Measurements from ENCODE around the gene SEC23A.
"Not testable (repeated sequence)": the region's sequence is repeated elsewhere in the genome, so short reads cannot be mapped to it uniquely, and the experiment has no call there.

SEC23A gene

GRCh38 chr14:39145266-39145966 is 42.4 kb upstream of the SEC23A start (continued):
- TF ChIP-seq ZNF645 (tag by site-specific recombination; IDR thresholded peaks at IDR 0.05) (no peak), ZBTB44 (tag by site-specific recombination; IDR thresholded peaks at IDR 0.05) (no peak)

- H3K4me3 ChIP-seq (ENCODE audit: low read depth, low read length); H3K4me1 ChIP-seq (ENCODE audit: control insufficient read depth, insufficient read depth, low read length); H3K27ac ChIP-seq (ENCODE audit: extremely low read depth, low read depth, low read length); CTCF ChIA-PET; POLR2A ChIA-PET; H3K9me3 ChIP-seq (ENCODE audit: control insufficient read depth, insufficient read depth, low read depth, low read length): not testable (repeated sequence)
- peaks cover 16 to 34% of the 10 kb centered on the region in 2 experiments; a peak in 2 of 3 replicates for H3K36me3 ChIP-seq (ENCODE audit: control insufficient read depth in 2 of 2, insufficient read depth in 1 of 2, low read length in 2 of 2)
Observed at GRCh38 chr14:39143226-39143625, 40.2 kb upstream of the SEC23A start.

- H3K4me3 ChIP-seq (ENCODE audit: low read depth, low read length); POLR2A ChIA-PET; H3K27ac ChIP-seq (ENCODE audit: extremely low read depth, low read depth, low read length); H3K4me1 ChIP-seq (ENCODE audit: control insufficient read depth, insufficient read depth, low read length); H3K9me3 ChIP-seq (ENCODE audit: control insufficient read depth, insufficient read depth, low read depth, low read length); CTCF ChIA-PET: not testable (repeated sequence)
- TF ChIP-seq SETDB1 (IDR thresholded peaks at IDR 0.05; ENCODE audit: insufficient read length, low read length) (peak; percentile 31), ZNF585B (tag by site-specific recombination; IDR thresholded peaks at IDR 0.05) (peak; percentile 94)
- H3K36me3 ChIP-seq (ENCODE audit: control insufficient read depth in 2 of 2, insufficient read depth in 1 of 2, low read length in 2 of 2) = peaks cover 24 to 32% of the 10 kb centered on the region in 2 experiments
Observed at GRCh38 chr14:39141623-39142022, 38.6 kb upstream of the SEC23A start.

- TF ChIP-seq ZNF341 (tag by site-specific recombination; IDR thresholded peaks at IDR 0.05; ENCODE audit: low read depth) = no peak
- no peak for TF ChIP-seq KLF16 (tag by site-specific recombination; IDR thresholded peaks at IDR 0.05)
- TF ChIP-seq ZNF148 (tag by site-specific recombination; IDR thresholded peaks at IDR 0.05; ENCODE audit: borderline replicate concordance) = no peak
- TF ChIP-seq ZNF670 (tag by site-specific recombination; IDR thresholded peaks at IDR 0.05; ENCODE audit: low read depth) = no peak
- TF ChIP-seq ZNF704 (tag by site-specific recombination; IDR thresholded peaks at IDR 0.05) = no peak
- no peak for TF ChIP-seq ZNF2 (tag by site-specific recombination; IDR thresholded peaks at IDR 0.05)
- no peak for TF ChIP-seq TCF7L2 (IDR thresholded peaks at IDR 0.05; ENCODE audit: borderline replicate concordance, low read depth, low read length)
- no peak for TF ChIP-seq ZNF132 (tag by site-specific recombination; IDR thresholded peaks at IDR 0.05; ENCODE audit: borderline replicate concordance)
- no peak for TF ChIP-seq ZBTB48 (tag by site-specific recombination; IDR thresholded peaks at IDR 0.05)
- TF ChIP-seq ZNF404 (tag by site-specific recombination; IDR thresholded peaks at IDR 0.05) = no peak
- no peak for TF ChIP-seq ZNF366 (tag by site-specific recombination; conservative IDR thresholded peaks at IDR 0.05)
- TF ChIP-seq ZNF26 (tag by site-specific recombination; IDR thresholded peaks at IDR 0.05) = no peak
- TF ChIP-seq KLF8 (tag by site-specific recombination; IDR thresholded peaks at IDR 0.05) = no peak
- no peak for TF ChIP-seq KLF7 (tag by site-specific recombination; IDR thresholded peaks at IDR 0.05; ENCODE audit: borderline replicate concordance)
- TF ChIP-seq ZNF776 (tag by site-specific recombination; IDR thresholded peaks at IDR 0.05; ENCODE audit: borderline replicate concordance) = no peak
- CTCF ChIA-PET = no interaction called here
- POLR2A ChIA-PET = interaction anchor here (0.6 to 1.8 kb wide), 4 partner anchors 16 to 701 kb away, joined by 3 to 8 read pairs (median 4); partner anchors contain the start of gene PNN
Observed at GRCh38 chr14:39140170-39140569, 37.1 kb upstream of the SEC23A start.

More at GRCh38 chr14:39140170-39140569, 37.1 kb upstream of the SEC23A start:
- H3K4me3 ChIP-seq (ENCODE audit: low read depth, low read length) = no peak overlapping the region
- H3K27ac ChIP-seq (ENCODE audit: extremely low read depth, low read depth, low read length) = no peak overlapping the region
- H3K36me3 ChIP-seq (ENCODE audit: control insufficient read depth in 2 of 2, insufficient read depth in 1 of 2, low read length in 2 of 2) = peaks cover 38 to 41% of the 10 kb centered on the region in 2 experiments
- H3K4me1 ChIP-seq (ENCODE audit: control insufficient read depth, insufficient read depth, low read length) = no peaks in the 10 kb centered on the region
- H3K9me3 ChIP-seq (ENCODE audit: control insufficient read depth, insufficient read depth, low read depth, low read length) = no peaks in the 10 kb centered on the region

All from HEK293 (cell line).